OCI-LY1 (cell line): Measurements from ENCODE around the gene CRYL1.

Source experiments
- H2AFZ ChIP-seq: fragments of 200-600 bp; sonication (generic), shearing (Covaris generic); 2 replicates; pipeline ENCODE4 v1.6.0; 2014; ENCODE audit warnings: antibody characterized with exemption, mild to moderate bottlenecking, low read length
- H3F3A ChIP-seq: fragments of 200-600 bp; sonication (generic), shearing (Covaris generic); 2 replicates; pipeline ENCODE4 v1.6.0; 2014; ENCODE audit warnings: mild to moderate bottlenecking, antibody characterized with exemption, low read length, moderate library complexity; ENCODE audit not compliant: insufficient read depth
- H3K27ac ChIP-seq: fragments of 200-600 bp; sonication (generic); 2 replicates; pipeline ENCODE4 v1.5.1; 2014; ENCODE audit warnings: low read length, mixed run types, mild to moderate bottlenecking, low read depth; ENCODE audit not compliant: poor library complexity, severe bottlenecking
- H3K27me3 ChIP-seq: fragments of 200-600 bp; sonication (generic); 2 replicates; pipeline ENCODE4 v1.6.0; 2014; ENCODE audit warnings: antibody characterized with exemption, mild to moderate bottlenecking, low read length, moderate library complexity; ENCODE audit not compliant: insufficient read depth
- H3K36me3 ChIP-seq: fragments of 200-600 bp; sonication (generic); 2 replicates; pipeline ENCODE4 v1.6.1; 2014; ENCODE audit warnings: mild to moderate bottlenecking, antibody characterized with exemption, low read length, moderate library complexity, mixed read lengths; ENCODE audit not compliant: insufficient read depth
- H3K4me1 ChIP-seq: fragments of 200-600 bp; sonication (generic); 2 replicates; pipeline ENCODE4 v1.5.1; 2014; ENCODE audit warnings: mild to moderate bottlenecking, low read length, moderate library complexity; ENCODE audit not compliant: insufficient read depth, severe bottlenecking
- H3K4me2 ChIP-seq: fragments of 200-600 bp; sonication (generic), shearing (Covaris generic); 2 replicates; pipeline ENCODE4 v1.6.1; 2014; ENCODE audit warnings: low read length
- H3K4me3 ChIP-seq: fragments of 200-600 bp; sonication (generic); 2 replicates; pipeline ENCODE4 v1.5.1; 2014; ENCODE audit warnings: low read length, low read depth, mild to moderate bottlenecking, mixed read lengths; ENCODE audit not compliant: poor library complexity, severe bottlenecking
- H3K79me2 ChIP-seq: fragments of 200-600 bp; shearing (Covaris generic); 2 replicates; pipeline ENCODE4 v1.6.1; 2016; ENCODE audit warnings: mixed run types, low read length, mixed read lengths; ENCODE audit not compliant: insufficient read depth
- H3K9ac ChIP-seq: fragments of 200-600 bp; sonication (generic), shearing (Covaris generic); 2 replicates; pipeline ENCODE4 v1.6.1; 2014; ENCODE audit warnings: mild to moderate bottlenecking, low read length, mixed read lengths
- H3K9me2 ChIP-seq: fragments of 200-600 bp; sonication (generic), shearing (Covaris generic); 2 replicates; pipeline ENCODE4 v1.6.1; 2014; ENCODE audit warnings: low read depth, mild to moderate bottlenecking, low read length, mixed read lengths
- H3K9me3 ChIP-seq: fragments of 200-600 bp; shearing (Covaris generic); 2 replicates; pipeline ENCODE4 v1.6.1; 2014; ENCODE audit warnings: low read length, mixed read lengths
- H4K20me1 ChIP-seq: fragments of 200-600 bp; sonication (generic), shearing (Covaris generic); 2 replicates; pipeline ENCODE4 v1.6.0; 2016; ENCODE audit warnings: mild to moderate bottlenecking, low read length; ENCODE audit not compliant: insufficient read depth
- EZH2 ChIP-seq: fragments of 200-600 bp; sonication (generic), shearing (Covaris generic); IDR thresholded peaks from 2 replicates; pipeline ENCODE4 v1.8.0; 2017; ENCODE audit warnings: borderline replicate concordance, mixed run types, mild to moderate bottlenecking, antibody characterized with exemption, low read length, moderate library complexity, mixed read lengths
- TF ChIP-seq, protein P1 (sequence below): fragments of 200-600 bp; sonication (generic), shearing (Covaris generic); IDR thresholded peaks from 2 replicates; pipeline ENCODE4 v1.5.1; 2017; ENCODE audit warnings: mild to moderate bottlenecking, antibody characterized with exemption, low read length, moderate library complexity, mixed read lengths

CRYL1 gene

DNA sequence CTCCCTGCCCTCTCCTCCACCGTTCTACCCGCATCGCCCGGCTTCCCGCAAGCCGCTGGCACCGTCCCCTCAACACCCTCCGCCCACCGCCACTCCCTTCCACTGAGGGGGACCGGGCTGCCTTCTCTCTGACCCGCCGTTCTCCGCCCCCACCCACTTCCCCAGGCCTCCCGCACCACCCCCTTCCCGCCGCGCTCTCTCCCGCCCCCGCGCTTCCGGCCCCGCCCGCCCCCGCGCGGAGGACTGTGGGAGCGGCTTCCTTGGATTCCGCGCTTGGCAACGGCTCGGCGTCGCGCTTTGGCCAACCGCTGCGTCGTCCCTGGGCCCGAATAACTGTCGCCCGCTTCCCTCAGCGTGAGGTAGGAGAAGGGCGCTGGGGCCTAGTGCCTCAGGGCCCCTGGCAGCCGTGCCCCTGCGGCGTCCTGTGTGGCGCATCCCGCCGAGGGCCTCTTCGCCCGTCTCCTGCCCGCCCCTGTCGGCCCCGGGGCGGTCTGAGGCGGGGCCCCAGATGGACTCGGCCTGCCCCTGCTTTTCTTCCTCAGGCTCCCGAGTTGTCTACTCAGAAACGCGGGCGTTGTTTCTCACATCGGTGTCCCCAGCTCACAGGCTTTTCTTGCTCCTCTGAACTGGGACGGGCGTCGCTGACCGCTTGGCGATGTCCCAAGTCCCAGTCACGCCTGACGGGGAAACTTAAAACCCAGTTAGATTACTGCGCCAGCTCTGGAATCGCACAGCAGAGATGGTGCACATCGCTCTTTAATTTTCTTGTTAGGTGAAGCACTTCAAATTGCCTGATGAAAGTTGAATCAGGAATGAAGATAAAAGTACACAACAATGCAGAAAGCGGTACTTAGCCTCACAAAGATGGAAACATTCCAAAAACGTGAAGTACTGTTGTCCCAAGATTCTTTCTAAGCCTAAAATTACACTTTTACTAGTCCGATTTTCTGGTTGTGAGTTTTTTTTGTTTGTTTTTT is 41.5 kb upstream of the CRYL1 start, which contains the start of gene IFT88:
IFT88 (plus strand) TSS at position 260 of the 977 bp plus-strand sequence. CDS start 7,229 bp downstream, outside the sequence.
- no peaks in the 10 kb centered on the region for H4K20me1 ChIP-seq
- H3K36me3 ChIP-seq: no peaks in the 10 kb centered on the region; the same call in 1 of the 2 replicates
- H3K4me3 ChIP-seq: peak within 1 kb of the TSS; percentile 83
- peak within 1 kb of the TSS; percentile 98 for H2AFZ ChIP-seq
- peaks cover 10% of the 10 kb centered on the region; the same call in 1 of the 2 replicates for H3K9me3 ChIP-seq
- H3K4me1 ChIP-seq: peaks cover 14% of the 10 kb centered on the region
- H3K27me3 ChIP-seq: no peaks in the 10 kb centered on the region
- H3K4me2 ChIP-seq: peak within 1 kb of the TSS; percentile 91
- H3F3A ChIP-seq: no peaks in the 10 kb centered on the region
- no peaks in the 10 kb centered on the region for H3K79me2 ChIP-seq
- TF ChIP-seq, protein P1, sequence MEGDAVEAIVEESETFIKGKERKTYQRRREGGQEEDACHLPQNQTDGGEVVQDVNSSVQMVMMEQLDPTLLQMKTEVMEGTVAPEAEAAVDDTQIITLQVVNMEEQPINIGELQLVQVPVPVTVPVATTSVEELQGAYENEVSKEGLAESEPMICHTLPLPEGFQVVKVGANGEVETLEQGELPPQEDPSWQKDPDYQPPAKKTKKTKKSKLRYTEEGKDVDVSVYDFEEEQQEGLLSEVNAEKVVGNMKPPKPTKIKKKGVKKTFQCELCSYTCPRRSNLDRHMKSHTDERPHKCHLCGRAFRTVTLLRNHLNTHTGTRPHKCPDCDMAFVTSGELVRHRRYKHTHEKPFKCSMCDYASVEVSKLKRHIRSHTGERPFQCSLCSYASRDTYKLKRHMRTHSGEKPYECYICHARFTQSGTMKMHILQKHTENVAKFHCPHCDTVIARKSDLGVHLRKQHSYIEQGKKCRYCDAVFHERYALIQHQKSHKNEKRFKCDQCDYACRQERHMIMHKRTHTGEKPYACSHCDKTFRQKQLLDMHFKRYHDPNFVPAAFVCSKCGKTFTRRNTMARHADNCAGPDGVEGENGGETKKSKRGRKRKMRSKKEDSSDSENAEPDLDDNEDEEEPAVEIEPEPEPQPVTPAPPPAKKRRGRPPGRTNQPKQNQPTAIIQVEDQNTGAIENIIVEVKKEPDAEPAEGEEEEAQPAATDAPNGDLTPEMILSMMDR: no peak
- no peak for TF ChIP-seq EZH2
- H3K27ac ChIP-seq: peak within 1 kb of the TSS; percentile 52
- H3K9ac ChIP-seq: peak within 1 kb of the TSS; percentile 78
- H3K9me2 ChIP-seq: no peaks in the 10 kb centered on the region

DNA sequence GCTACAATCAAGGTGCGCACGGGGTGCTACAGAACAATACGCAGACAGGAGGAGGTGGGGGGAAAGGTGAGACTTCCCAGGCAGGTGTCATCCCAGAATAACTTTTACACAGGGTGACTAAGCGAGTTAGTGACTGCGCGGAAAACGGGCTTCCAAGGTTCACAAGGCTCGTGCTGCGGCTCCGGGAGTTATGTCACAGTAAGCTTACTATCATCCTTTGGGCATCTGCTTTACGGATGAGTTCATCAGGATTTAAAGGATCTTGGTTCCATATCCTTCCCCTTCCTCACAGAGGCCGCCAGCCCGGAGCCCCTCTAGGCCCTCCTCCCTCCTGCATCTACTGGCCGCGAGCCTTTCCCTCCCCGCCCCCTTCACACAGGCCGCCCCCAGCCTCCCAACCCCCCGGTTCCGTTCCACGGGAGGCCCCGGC is 40.8 kb upstream of the CRYL1 start:
- TF ChIP-seq EZH2: no peak
- TF ChIP-seq, protein P1: no peak
- Histone ChIP-seq H3F3A (no peaks in the 10 kb centered on the region), H3K9me3 (peaks cover 10% of the 10 kb centered on the region; the same call in 1 of the 2 replicates), H3K4me3 (peak overlapping the region; percentile 83), H3K4me2 (peak overlapping the region; percentile 91), H3K79me2 (no peaks in the 10 kb centered on the region), H3K27me3 (no peaks in the 10 kb centered on the region), H2AFZ (peak overlapping the region; percentile 68; the same call in 1 of the 2 replicates), H3K9me2 (no peaks in the 10 kb centered on the region), H3K27ac (peak overlapping the region; percentile 9), H3K9ac (peak overlapping the region; percentile 78), H4K20me1 (no peaks in the 10 kb centered on the region), H3K36me3 (no peaks in the 10 kb centered on the region; the same call in 1 of the 2 replicates), H3K4me1 (peaks cover 14% of the 10 kb centered on the region)

DNA sequence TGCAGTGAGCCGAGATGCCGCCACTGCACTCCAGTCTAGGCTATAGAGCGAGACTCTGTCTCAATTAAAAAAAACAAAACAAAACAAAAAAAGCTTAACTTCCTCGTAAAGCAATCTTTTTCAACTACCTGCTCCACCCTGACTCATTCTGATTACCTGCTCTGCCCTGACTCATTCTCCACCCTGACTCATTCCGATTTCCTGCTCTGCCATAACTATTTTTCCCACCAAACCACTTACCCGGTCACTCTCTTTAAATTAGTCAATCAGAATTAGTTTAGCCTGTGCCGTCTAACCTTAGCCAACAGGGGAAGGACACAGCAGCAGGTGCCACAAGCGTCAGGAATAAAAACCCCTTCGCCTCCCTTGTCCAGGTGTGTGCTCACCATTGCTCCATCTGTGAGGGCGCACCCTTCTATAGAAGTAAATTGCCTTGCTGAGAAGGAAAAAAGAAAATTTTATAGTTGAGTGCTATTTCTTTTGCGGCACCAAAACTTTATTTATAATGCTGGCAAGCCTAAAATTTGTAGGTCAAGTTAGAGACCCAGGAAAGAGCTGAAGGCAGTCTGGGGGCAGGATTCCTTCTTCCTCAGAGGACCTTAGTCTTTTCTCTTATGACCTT is 39.6 kb upstream of the CRYL1 start:
- Histone ChIP-seq H3K27me3 (no peaks in the 10 kb centered on the region), H3F3A (no peaks in the 10 kb centered on the region), H3K79me2 (no peaks in the 10 kb centered on the region), H3K4me2 (no peak overlapping the region), H3K27ac (no peak overlapping the region), H2AFZ (no peak overlapping the region), H4K20me1 (no peaks in the 10 kb centered on the region), H3K9ac (no peak overlapping the region), H3K9me3 (peaks cover 10% of the 10 kb centered on the region; the same call in 1 of the 2 replicates), H3K4me1 (peaks cover 14% of the 10 kb centered on the region), H3K9me2 (no peaks in the 10 kb centered on the region), H3K4me3 (no peak overlapping the region), H3K36me3 (no peaks in the 10 kb centered on the region; the same call in 1 of the 2 replicates)
- TF ChIP-seq, protein P1: no peak
- TF ChIP-seq EZH2: no peak
